Psoas muscle (tissue), 8 donors: ENCODE measurements around the gene PLXNB2. TPM values are rescaled to one million over a fixed set of nuclear protein-coding genes. Genes with fewer than 3 reads are reported as not detected.
A peak's percentile ranks its signal among the peaks of the same experiment; 100 is the strongest.

ENCODE experiments used
- ATAC-seq, 4 donors: fragments of 200-7000 bp; cut with Tn5 transposase; one replicate each; pipeline ENCODE4 v1.9.1; 2020; ENCODE audit warnings: moderate library complexity in 3 of 4, mild to moderate bottlenecking in 2 of 4
- DNase-seq, 2 donors: peaks; one replicate each; pipeline ENCODE4 v3.0.0-alpha.2; 2020
- H3K27ac ChIP-seq: fragments of 200-600 bp; one replicate; pipeline ENCODE4 v1.8.0; 2022
- H3K27me3 ChIP-seq, 3 donors: fragments of 200-600 bp in 1 of 3; one replicate each; pipeline versions ENCODE4 v1.6.1 to v1.8.0; 2013 to 2022; ENCODE audit warnings: low read length in 2 of 3, mild to moderate bottlenecking in 2 of 3, moderate library complexity in 1 of 3; ENCODE audit not compliant: insufficient read depth in 3 of 3
- H3K36me3 ChIP-seq, 2 donors: fragments of 200-600 bp in 1 of 2; one replicate each; pipeline versions ENCODE4 v1.6.1 to v1.8.0; 2013 to 2022; ENCODE audit warnings: low read depth in 1 of 2, mild to moderate bottlenecking in 1 of 2, moderate library complexity in 1 of 2; ENCODE audit not compliant: insufficient read depth in 1 of 2
- H3K4me1 ChIP-seq: fragments of 200-600 bp; one replicate; pipeline ENCODE4 v1.8.0; 2022
- H3K4me3 ChIP-seq: fragments of 200-600 bp; one replicate; pipeline ENCODE4 v1.8.0; 2022; ENCODE audit warnings: mild to moderate bottlenecking
- H3K9me3 ChIP-seq: fragments of 200-600 bp; one replicate; pipeline ENCODE4 v1.8.0; 2022
- WGBS, 3 donors: extraction: QIAGEN DNeasy Blood & Tissue Kit; methylation state at CpG; one replicate each; pipeline versions ENCODE4 v1.1.6 to v1.1.7; 2013; 5-methylcytosine and 5-hydroxymethylcytosine counted together
- intact Hi-C, 2 donors: fragments of 100-400 bp; cut with DNase I; formaldehyde crosslinking; loops; one replicate each; pipeline versions ENCODE4 v1.11.0 to v1.14.2; 2022
- polyA plus RNA-seq, 3 donors: library from polyadenylated mRNA; stranded (reverse); fragments of 200-250 nt; gene quantifications; one replicate each; pipeline ENCODE4 v1.2.3, GENCODE V29; 2013
- total RNA-seq, 4 donors: library from RNA; stranded (reverse); fragmentation: NEBNext Ultra II Directional in 2 of 4; extraction: Animal tissue kit (Norgen Biotek cat#: 25700) in 2 of 4; gene quantifications; one replicate each; pipeline versions ENCODE4 v1.2.1 to v1.2.4, GENCODE V29; 2021 to 2023
- TF ChIP-seq, protein P1 (sequence below): fragments of 200-600 bp; IDR thresholded peaks from one replicate; pipeline ENCODE4 v1.8.0; 2022; ENCODE audit warnings: antibody characterized with exemption
- donor health status: healthy with polysubstance abuse.
- donor health status: DM: no; HTN: no; CAD: no; lungs with moderate emphysema.
- donor health status: Bipolar disorder and iron deficiency.
- donor health status: healthy.
- donor health status: DM: yes; HTN: yes; CAD: no.
- donor health status: DM: no; HTN: no; CAD: no.
- donor health status: DM: no; HTN: no; CAD: no.
- donor health status: DM: yes; HTN: yes; CAD: no.

Gene PLXNB2
- total and polyA plus RNA-seq, 7 donors = 3.9 to 43.7 (median 13.6) TPM

DNA sequence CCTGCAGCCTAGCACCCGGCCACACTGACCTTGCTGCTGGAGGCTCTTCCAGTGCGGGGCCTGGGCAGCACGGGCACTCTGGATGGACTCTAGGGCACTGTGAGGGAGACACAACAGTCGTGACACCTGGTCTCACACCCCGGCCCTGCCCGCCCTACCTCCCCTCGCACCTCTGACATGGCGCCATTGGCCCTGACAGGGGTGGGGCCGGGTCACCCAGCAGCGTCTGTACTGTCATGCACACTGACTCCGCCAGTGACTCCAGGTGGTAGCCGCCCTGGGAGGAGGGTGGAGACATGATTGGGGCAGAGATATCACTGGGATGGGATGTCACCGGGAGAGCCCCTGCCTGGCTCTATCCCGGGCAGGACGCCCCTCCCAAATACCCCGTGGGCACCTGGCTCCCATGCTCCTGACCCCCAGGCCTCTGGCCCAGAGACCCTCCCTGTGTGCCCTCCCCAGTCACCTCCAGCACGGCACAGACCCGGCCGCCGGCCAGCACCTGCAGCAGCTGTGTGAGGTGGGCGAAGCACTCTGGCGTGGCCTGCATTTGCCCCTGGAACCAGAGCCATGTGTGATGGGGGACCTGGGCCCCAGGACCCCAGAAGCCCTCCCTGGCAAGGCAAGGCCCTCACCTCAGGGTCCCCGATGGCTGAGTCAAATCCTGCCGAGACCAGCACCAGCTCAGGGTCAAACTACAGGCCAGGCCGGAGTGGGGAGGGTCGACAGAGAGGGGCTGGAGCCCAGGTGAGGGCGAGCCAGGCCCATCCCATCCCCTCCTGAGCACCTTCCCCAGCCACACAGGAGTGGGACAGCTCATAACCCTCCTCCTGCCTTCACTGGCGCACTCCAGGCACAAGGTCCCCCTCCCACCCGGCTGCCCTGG lies 59.0 kb downstream of the PLXNB2 start:
- Histone ChIP-seq H3K36me3 (peaks cover 0 to 46% of the 10 kb centered on the region in 2 donors), H3K4me3 (no peak overlapping the region), H3K27ac (no peak overlapping the region), H3K27me3 (no peaks in the 10 kb centered on the region), H3K4me1 (peaks cover 32% of the 10 kb centered on the region), H3K9me3 (no peaks in the 10 kb centered on the region)
- 79 to 87% (median 82%) methylated on average over 22 to 29 of the region's 29 CpGs for WGBS, 3 donors
- intact Hi-C loops = no loop called here
- TF ChIP-seq, protein P1, sequence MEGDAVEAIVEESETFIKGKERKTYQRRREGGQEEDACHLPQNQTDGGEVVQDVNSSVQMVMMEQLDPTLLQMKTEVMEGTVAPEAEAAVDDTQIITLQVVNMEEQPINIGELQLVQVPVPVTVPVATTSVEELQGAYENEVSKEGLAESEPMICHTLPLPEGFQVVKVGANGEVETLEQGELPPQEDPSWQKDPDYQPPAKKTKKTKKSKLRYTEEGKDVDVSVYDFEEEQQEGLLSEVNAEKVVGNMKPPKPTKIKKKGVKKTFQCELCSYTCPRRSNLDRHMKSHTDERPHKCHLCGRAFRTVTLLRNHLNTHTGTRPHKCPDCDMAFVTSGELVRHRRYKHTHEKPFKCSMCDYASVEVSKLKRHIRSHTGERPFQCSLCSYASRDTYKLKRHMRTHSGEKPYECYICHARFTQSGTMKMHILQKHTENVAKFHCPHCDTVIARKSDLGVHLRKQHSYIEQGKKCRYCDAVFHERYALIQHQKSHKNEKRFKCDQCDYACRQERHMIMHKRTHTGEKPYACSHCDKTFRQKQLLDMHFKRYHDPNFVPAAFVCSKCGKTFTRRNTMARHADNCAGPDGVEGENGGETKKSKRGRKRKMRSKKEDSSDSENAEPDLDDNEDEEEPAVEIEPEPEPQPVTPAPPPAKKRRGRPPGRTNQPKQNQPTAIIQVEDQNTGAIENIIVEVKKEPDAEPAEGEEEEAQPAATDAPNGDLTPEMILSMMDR = no peak
- DNase-seq (peak in 1 of 2 donors; percentile 56), ATAC-seq (no peak)

DNA sequence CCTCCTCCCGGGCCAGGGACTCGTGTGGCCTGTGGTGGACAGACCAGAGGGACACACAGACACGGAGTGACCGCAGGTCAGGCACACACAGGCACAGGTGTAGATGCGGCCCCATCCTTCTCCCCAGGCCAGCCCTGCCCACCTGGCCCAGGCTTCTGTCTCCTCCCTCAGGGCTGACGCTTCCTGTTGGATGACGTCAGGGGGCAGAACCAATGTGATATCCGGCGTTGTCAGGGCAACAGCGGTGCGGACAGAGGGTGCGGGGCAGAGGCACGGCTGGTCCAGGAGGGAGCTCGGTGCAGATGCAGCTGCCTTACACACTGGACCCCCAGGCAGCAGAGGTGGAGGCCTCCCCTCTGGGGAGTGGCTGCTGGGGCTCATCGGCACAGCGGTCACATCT lies 59.7 kb downstream of the PLXNB2 start:
- Histone ChIP-seq H3K4me3 (no peak overlapping the region), H3K27me3 (no peaks in the 10 kb centered on the region), H3K36me3 (peaks cover 0 to 41% of the 10 kb centered on the region in 2 donors), H3K4me1 (peaks cover 39% of the 10 kb centered on the region), H3K27ac (no peak overlapping the region), H3K9me3 (no peaks in the 10 kb centered on the region)
- DNase-seq (peak in 1 of 2 donors; percentile 67), ATAC-seq (no peak)
- TF ChIP-seq, protein P1 = no peak
- intact Hi-C loops = no loop called here
- 37 to 39% (median 38%) methylated on average over 16 of the region's 16 CpGs for WGBS, 3 donors

DNA sequence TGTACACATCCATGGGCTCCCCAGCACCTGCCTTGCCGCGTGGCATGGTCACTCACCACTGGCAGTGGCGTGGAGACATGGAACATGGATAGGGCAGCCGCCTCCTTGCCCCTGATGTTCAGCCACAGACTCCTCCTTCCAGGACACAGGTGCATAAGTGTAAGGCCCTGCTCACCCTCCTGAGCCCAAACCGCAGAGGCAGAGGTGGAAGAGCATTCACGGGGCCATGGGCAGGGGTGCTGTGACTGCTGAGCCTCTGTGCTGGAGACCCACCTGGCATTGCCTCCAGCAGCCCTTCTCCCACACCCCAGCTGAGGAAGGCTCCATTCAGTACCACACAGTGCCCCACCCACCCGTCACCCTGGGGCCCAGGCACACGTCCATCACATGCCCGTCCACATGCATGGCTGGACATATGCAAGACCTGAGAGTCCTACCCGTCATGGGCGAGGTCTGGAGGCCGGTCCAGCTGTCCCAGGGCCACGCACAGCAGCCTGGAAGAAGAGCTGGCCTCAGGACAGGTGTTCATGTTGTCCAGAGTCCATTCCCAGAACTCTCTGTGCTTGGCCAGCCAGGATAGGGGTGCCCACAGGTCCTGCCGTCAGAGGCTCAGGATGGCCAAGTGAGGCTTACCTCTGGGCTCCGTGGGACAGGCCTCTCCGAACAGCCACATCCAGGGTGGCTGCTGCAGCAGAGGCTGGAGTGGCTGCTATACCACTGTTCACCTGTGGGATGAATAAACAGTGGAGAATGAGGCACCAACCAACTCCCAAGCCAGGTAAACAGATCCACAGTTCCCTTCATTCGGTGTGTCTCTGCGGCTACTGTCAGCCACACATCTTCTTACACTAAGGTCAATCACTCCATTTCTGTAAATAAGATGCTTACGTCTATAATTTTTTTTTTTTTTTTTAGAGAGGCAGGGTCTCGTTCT lies 60.9 kb downstream of the PLXNB2 start:
- WGBS, 3 donors = 60 to 79% (median 70%) methylated on average over 20 of the region's 20 CpGs
- H3K36me3 ChIP-seq = peaks cover 0 to 37% of the 10 kb centered on the region in 2 donors
- H3K27me3 ChIP-seq = no peaks in the 10 kb centered on the region
- DNase-seq = no peak
- H3K9me3 ChIP-seq = no peaks in the 10 kb centered on the region
- ATAC-seq = no peak
- no peak overlapping the region for H3K4me3 ChIP-seq
- peak overlapping the region; percentile 95 for H3K27ac ChIP-seq
- peaks cover 51% of the 10 kb centered on the region for H3K4me1 ChIP-seq
- TF ChIP-seq, protein P1 = no peak
- intact Hi-C loops = no loop called here

DNA sequence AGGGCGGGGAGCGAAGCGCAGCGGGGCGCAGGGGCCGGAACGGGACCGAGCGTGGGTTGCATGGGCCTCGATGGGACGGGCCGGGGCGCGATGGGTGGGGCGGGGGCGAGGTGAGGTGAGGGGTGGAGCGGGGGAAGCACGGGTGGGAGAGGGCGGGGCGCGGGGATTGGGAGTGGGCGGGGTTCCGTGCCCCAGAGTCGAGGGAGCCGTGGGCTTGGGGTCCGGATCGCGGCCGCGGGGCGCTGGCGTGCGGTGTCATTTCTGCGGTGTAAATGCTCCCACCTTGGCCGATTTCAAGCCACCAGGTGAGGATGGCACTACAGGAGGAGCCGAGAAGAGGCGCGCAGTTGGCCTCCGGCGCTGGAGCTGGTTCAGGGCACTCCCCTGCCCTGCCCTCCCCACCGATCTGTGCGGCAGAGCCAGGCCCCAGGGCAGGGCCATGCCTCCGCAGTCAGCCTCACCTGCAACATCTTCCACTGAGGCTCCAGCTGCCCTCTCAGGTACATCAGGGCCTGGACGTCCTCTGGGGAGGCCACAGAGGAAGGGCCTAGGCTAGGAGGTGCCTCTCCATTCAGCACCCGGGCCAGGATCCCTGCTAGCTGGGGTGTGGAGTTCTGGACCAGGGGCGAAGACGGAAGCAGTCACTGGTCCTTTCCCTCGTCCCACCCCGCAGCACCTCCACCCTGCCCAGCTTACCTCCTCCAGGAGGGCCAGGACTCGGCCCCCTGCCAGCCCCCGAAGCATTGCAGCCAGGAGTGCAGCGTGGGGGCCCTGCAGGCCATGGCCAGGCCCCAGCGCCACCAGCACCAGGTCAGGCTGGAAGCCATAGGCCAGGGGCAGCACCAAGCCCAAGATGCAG lies 62.0 kb downstream of the PLXNB2 start:
- Histone ChIP-seq H3K27ac (peak overlapping the region; percentile 95), H3K9me3 (no peaks in the 10 kb centered on the region), H3K4me1 (peaks cover 53% of the 10 kb centered on the region), H3K36me3 (peaks cover 0 to 40% of the 10 kb centered on the region in 2 donors), H3K27me3 (no peaks in the 10 kb centered on the region), H3K4me3 (peak overlapping the region; percentile 98)
- TF ChIP-seq, protein P1 = no peak
- DNase-seq (peak in 1 of 2 donors; percentile 61), ATAC-seq (peak in 3 of 4 donors; percentile 5 to 39 (median 9))
- WGBS, 3 donors = 12 to 26% (median 15%) methylated on average over 26 to 53 of the region's 53 CpGs
- intact Hi-C loops = no loop called here
